Spinal cord (tissue), 10 donors: ENCODE results near the gene RTEL1. TPM values are rescaled to one million over a fixed set of nuclear protein-coding genes. Genes with fewer than 3 reads are reported as not detected.
"Not testable (repeated sequence)": the region's sequence is repeated elsewhere in the genome, so short reads cannot be mapped to it uniquely, and the experiment has no call there.

Experiments
- DNase-seq, 6 donors: peaks; one replicate each; pipeline versions ENCODE4 v3.0.0 to v3.0.0-alpha.2; 2013 to 2015; ENCODE audit warnings: low spot score in 6 of 6, low read depth in 4 of 6
- H3K27ac ChIP-seq: one replicate; pipeline ENCODE4 v1.5.1; 2013; ENCODE audit warnings: low read depth, low read length, control low read depth
- H3K27me3 ChIP-seq: one replicate; pipeline ENCODE4 v1.6.1; 2013; ENCODE audit warnings: low read length; ENCODE audit not compliant: control insufficient read depth, insufficient read depth
- H3K36me3 ChIP-seq: one replicate; pipeline ENCODE4 v1.6.1; 2013; ENCODE audit warnings: low read length; ENCODE audit not compliant: control insufficient read depth, insufficient read depth
- H3K4me1 ChIP-seq: one replicate; pipeline ENCODE4 v1.6.1; 2013; ENCODE audit warnings: low read length; ENCODE audit not compliant: control insufficient read depth, insufficient read depth
- H3K4me3 ChIP-seq: one replicate; pipeline ENCODE4 v1.5.1; 2013; ENCODE audit warnings: low read depth, low read length, control low read depth
- H3K9me3 ChIP-seq: one replicate; pipeline ENCODE4 v1.6.1; 2013; ENCODE audit warnings: low read length; ENCODE audit not compliant: control insufficient read depth, insufficient read depth
- WGBS: methylation state at CpG from one replicate; pipeline ENCODE4 v1.1.5; 2013; ENCODE audit warnings: missing lambda C conversion rate; ENCODE audit not compliant: insufficient coverage; 5-methylcytosine and 5-hydroxymethylcytosine counted together
- polyA plus RNA-seq, 2 donors: library from polyadenylated mRNA; unstranded; fragments of 120-200 nt; gene quantifications; one replicate each; pipeline ENCODE4 v1.2.1, GENCODE V29; 2013; ENCODE audit not compliant: insufficient read length in 2 of 2
- total RNA-seq, 2 donors: library from RNA; depleted of rRNA in 1 of 2; stranded (reverse); fragments of 120-200 nt in 1 of 2; fragments of >200 nt in 1 of 2; gene quantifications; one replicate each; pipeline versions ENCODE4 v1.2.3 to v1.2.4, GENCODE V29; 2013 to 2014
- donor health status: healthy.

Gene RTEL1
- total and polyA plus RNA-seq, 4 donors: 8.1 to 29.6 (median 19.3) TPM

- WGBS: 100% methylated on average over 2 of the region's 8 CpGs
- Histone ChIP-seq H3K4me1 (peaks cover 13% of the 10 kb centered on the region), H3K4me3 (no peak overlapping the region), H3K27ac (no peak overlapping the region), H3K9me3 (no peaks in the 10 kb centered on the region), H3K27me3 (no peaks in the 10 kb centered on the region), H3K36me3 (peaks cover 45% of the 10 kb centered on the region)
- no peak for DNase-seq
Measured at GRCh38 chr20:63640086-63640485, 18.0 kb upstream of the RTEL1 start.

DNA sequence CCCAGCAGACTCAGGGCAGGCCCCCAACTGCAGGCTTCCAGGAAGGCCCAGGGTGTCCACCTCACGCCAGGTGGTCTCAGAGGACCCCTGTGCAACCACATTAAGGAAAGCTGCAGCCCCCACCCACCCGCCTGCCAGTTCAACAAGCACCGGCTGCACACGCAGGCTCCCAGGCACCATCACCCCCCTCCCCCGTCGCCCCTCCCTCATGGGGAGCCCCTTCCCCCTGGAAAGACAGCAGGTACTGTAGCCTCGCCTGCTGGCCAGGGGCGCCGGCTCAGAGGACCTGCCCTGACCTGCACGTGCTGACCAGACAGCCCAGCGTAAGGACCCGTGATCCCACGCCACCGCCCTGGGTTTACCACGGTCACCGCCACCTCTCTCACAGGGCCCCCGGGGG is 17.4 kb upstream of the RTEL1 start:
- peaks cover 13% of the 10 kb centered on the region for H3K4me1 ChIP-seq
- peaks cover 45% of the 10 kb centered on the region for H3K36me3 ChIP-seq
- H3K27me3 ChIP-seq, DNase-seq, H3K4me3 ChIP-seq, H3K9me3 ChIP-seq, H3K27ac ChIP-seq: not testable (repeated sequence)
- 83% methylated on average over 4 of the region's 17 CpGs for WGBS

DNA sequence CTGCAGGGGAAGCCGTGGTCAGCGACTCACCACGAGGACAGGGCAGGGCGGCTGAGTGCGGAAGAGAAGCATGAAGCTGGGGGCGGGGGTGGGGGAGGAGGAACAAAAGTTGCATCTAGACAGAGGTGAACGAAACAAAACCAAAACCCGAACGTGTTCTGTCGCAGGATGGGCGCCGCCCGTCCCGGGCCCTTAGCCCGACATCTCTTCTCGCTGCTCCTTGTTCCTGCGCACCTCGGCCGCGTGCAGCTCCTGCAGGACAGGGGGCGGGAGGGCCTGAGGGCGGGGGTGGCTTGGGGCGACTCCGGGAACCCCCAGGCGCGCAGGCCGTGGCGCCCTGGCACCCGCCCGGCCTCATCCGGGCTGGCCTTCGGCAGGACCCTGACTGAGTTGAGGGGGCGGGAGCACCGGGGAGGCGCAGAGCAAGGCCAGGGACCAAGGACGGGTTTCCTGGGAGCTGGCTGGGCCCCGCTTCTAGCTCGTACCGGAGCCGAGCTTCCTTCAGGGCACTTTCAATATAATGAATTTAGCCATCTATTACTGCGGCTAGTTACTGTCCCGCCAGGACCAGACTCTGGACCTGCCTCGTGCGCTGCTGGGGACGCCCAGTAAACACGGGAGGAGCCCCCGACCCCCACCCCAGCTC is 16.8 kb upstream of the RTEL1 start:
- DNase-seq: no peak
- peaks cover 45% of the 10 kb centered on the region for H3K36me3 ChIP-seq
- WGBS: 36% methylated on average over 40 of the region's 47 CpGs
- no peaks in the 10 kb centered on the region for H3K9me3 ChIP-seq
- peaks cover 13% of the 10 kb centered on the region for H3K4me1 ChIP-seq
- H3K27me3 ChIP-seq: no peaks in the 10 kb centered on the region
- H3K4me3 ChIP-seq: peak overlapping the region; percentile 44
- H3K27ac ChIP-seq: no peak overlapping the region

DNA sequence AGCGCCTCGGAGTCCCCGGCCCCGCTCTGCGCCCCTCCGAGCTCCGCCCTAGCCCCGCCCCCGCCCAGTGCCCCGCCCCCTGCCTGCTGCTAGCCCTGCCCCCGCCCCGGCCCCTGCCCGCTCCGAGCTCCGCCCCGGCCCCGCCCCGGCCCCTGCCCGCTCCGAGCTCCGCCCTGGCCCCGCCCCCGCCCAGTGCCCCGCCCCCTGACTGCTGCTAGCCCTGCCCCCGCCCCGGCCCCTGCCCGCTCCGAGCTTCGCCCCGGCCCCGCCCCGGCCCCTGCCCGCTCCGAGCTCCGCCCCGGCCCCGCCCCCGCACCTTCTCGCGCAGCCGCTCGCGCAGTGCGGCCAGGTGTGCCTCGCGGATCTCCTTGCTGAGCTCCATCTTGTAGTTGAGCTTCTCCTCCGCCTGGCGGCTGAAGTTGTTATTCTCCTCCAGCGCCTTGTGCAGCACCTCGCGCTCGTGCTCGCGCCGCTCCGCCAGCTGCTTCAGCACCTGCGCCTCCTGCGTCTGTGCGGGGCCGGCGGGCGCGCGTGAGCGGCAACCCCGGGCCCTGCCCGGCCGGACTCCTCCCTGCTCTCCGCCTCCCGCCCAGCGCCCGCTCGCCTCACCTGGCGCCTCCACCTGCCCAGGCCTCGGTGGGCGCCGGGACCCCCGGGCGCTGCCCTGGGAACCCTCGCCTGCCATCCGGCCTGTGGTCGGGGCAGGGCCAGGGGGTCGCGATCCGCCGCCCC is 16.2 kb upstream of the RTEL1 start:
- under 1% methylated on average over 65 of the region's 86 CpGs for WGBS
- Histone ChIP-seq H3K4me3 (peak overlapping the region; percentile 44), H3K27me3 (no peaks in the 10 kb centered on the region), H3K4me1 (peaks cover 13% of the 10 kb centered on the region), H3K36me3 (peaks cover 45% of the 10 kb centered on the region), H3K9me3 (no peaks in the 10 kb centered on the region), H3K27ac (no peak overlapping the region)
- peak in 3 of 6 donors; percentile 78 to 96 (median 90) for DNase-seq

DNA sequence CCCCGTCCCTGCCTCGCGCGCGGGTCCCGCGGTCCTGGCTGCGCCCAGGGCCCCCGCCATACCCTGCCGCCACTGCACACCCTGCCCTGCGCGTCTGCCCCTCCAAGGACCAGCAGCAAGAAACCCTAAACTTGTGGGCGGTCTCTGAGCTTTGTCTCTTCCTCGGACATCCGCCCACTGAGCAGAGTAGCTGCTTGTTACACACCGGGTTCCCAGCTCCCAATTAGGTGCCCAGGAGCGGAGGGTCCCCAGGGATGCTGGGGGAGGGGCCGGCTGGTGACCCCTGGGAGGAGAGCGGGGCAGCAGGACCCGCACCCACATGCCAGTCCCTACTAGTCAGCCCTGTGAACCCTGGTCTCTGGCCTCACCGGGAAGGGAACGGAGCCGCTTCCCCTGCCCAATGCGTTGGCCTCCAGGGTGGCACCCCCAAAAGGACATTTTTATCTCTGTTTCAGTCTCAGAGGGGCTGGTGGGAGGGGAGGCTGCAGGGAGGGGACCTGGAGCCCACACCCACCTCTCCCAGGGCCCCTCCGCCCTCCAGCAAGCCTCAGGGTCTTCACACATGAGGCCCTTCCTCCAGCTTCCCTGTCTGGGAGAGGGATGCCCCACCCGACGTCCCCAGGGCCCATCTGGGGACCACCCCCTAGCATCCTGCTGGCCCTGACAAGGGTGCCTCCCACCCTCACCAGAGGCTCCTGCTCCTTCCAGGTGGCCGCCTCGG is 15.4 kb upstream of the RTEL1 start:
- H3K4me1 ChIP-seq: peaks cover 13% of the 10 kb centered on the region
- H3K9me3 ChIP-seq: no peaks in the 10 kb centered on the region
- 21% methylated on average over 20 of the region's 29 CpGs for WGBS
- DNase-seq: no peak
- H3K36me3 ChIP-seq: peaks cover 45% of the 10 kb centered on the region
- H3K27me3 ChIP-seq: no peaks in the 10 kb centered on the region
- H3K4me3 ChIP-seq: no peak overlapping the region
- no peak overlapping the region for H3K27ac ChIP-seq

GRCh38 chr20:63643499-63643898 is 14.6 kb upstream of the RTEL1 start:
- Histone ChIP-seq H3K27me3 (no peaks in the 10 kb centered on the region), H3K4me1 (peaks cover 13% of the 10 kb centered on the region), H3K36me3 (peaks cover 51% of the 10 kb centered on the region), H3K4me3 (no peak overlapping the region), H3K27ac (no peak overlapping the region), H3K9me3 (no peaks in the 10 kb centered on the region)
- WGBS: 93% methylated on average over 6 of the region's 10 CpGs
- no peak for DNase-seq

- 89% methylated on average over 9 of the region's 15 CpGs for WGBS
- peaks cover 13% of the 10 kb centered on the region for H3K4me1 ChIP-seq
- H3K36me3 ChIP-seq: peaks cover 55% of the 10 kb centered on the region
- DNase-seq: no peak
- no peak overlapping the region for H3K27ac ChIP-seq
- no peak overlapping the region for H3K4me3 ChIP-seq
- H3K27me3 ChIP-seq: no peaks in the 10 kb centered on the region
- no peaks in the 10 kb centered on the region for H3K9me3 ChIP-seq
Measured at GRCh38 chr20:63643946-63644345, 14.2 kb upstream of the RTEL1 start.

DNA sequence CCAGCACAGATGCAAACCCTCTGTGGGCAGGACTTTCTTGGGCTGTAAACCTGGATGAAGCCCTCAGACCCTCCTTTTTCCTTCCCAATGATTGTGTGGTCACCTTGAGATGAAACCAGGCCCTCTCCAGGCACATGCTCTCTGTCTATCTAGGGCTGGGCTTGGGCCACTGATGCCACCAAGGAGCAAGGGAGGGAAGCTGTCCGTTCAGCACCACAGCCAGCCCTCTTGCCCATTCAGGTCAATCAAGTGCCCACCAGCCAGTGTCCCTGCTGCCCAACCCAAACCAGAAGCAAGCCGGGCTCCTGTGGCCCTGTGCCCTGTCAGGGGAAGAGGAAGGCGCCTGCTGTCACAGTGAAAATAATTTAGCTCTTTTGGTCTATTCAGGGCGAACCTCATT is 12.9 kb upstream of the RTEL1 start:
- Histone ChIP-seq H3K9me3 (no peaks in the 10 kb centered on the region), H3K27me3 (no peaks in the 10 kb centered on the region), H3K36me3 (peaks cover 49% of the 10 kb centered on the region), H3K4me1 (peaks cover 11% of the 10 kb centered on the region), H3K4me3 (no peak overlapping the region), H3K27ac (no peak overlapping the region)
- no peak for DNase-seq
- 79% methylated on average over 4 of the region's 4 CpGs for WGBS

- Histone ChIP-seq H3K27ac (no peak overlapping the region), H3K36me3 (peaks cover 40% of the 10 kb centered on the region), H3K4me3 (no peak overlapping the region), H3K4me1 (peaks cover 15% of the 10 kb centered on the region), H3K9me3 (no peaks in the 10 kb centered on the region), H3K27me3 (no peaks in the 10 kb centered on the region)
- no CpG with 5 or more reads among the region's 6 CpGs for WGBS
- DNase-seq: no peak
Measured at GRCh38 chr20:63648190-63648589, 9.9 kb upstream of the RTEL1 start.
